Ishikawa (cell line): ENCODE results near the gene VPS16.

Source experiments
- CEBPB ChIP-seq: IDR thresholded peaks from 2 replicates; pipeline ENCODE4 v1.6.1; 2012
- CREB1 ChIP-seq: IDR thresholded peaks from 2 replicates; pipeline ENCODE4 v1.6.1; 2012; ENCODE audit warnings: low read depth
- EGR1 ChIP-seq: IDR thresholded peaks from 2 replicates; pipeline ENCODE4 v1.6.1; 2012
- EP300 ChIP-seq: IDR thresholded peaks from 2 replicates; pipeline ENCODE4 v1.6.1; 2012; ENCODE audit warnings: borderline replicate concordance
- FOXM1 ChIP-seq: IDR thresholded peaks from 2 replicates; pipeline ENCODE4 v1.6.1; 2012; ENCODE audit warnings: low read depth, borderline replicate concordance
- MAX ChIP-seq: IDR thresholded peaks from 2 replicates; pipeline ENCODE4 v1.6.1; 2012
- NFIC ChIP-seq: IDR thresholded peaks from 2 replicates; pipeline ENCODE4 v1.6.1; 2012
- RAD21 ChIP-seq: IDR thresholded peaks from 2 replicates; pipeline ENCODE4 v1.6.1; 2012; ENCODE audit warnings: low read depth
- REST ChIP-seq: IDR thresholded peaks from 2 replicates; pipeline ENCODE4 v1.6.1; 2012; ENCODE audit warnings: low read depth, mild to moderate bottlenecking
- TAF1 ChIP-seq: IDR thresholded peaks from 2 replicates; pipeline ENCODE4 v1.6.1; 2012; ENCODE audit warnings: low read depth, mild to moderate bottlenecking
- TCF12 ChIP-seq: IDR thresholded peaks from 2 replicates; pipeline ENCODE4 v1.6.1; 2012; ENCODE audit warnings: low read depth
- TEAD4 ChIP-seq: IDR thresholded peaks from 2 replicates; pipeline ENCODE4 v1.6.1; 2012
- USF1 ChIP-seq: IDR thresholded peaks from 2 replicates; pipeline ENCODE4 v1.6.1; 2012
- YY1 ChIP-seq: IDR thresholded peaks from 2 replicates; pipeline ENCODE4 v1.6.1; 2012; ENCODE audit warnings: low read depth
- ZBTB7A ChIP-seq: IDR thresholded peaks from 2 replicates; pipeline ENCODE4 v1.6.1; 2012; ENCODE audit warnings: low read depth

VPS16 gene

DNA sequence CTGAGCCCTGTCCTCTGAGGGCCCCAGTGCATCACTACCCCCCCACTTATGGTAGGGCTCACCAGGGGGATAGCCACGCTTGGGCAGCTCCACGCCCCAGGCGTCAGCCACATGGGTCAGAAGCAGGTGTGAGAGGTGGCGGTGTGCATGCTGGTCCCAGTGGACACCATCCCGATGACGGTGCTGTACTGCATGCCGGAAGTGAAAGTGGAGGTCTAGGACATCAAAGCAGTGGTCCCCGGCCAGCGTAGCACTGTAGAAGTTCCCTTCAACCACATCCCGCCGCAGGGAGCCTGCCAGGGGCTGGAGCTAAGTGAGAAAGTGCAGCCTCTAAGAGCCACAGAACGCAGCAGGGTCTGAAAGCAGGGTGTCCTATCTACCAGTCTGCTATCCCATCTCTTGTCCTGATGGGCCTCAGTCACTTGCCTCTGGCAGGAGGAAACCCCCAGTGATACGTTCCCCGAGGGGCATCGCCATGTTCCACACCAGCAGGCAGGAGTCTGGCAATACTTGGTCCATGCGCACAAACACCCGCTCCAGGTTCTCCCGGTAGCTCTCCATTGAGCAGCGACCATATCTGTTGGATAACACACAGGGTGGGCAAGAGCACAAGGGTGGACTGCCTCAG is 2.3 kb upstream of the VPS16 start:
- TF ChIP-seq CREB1 (no peak), CEBPB (no peak), FOXM1 (no peak), TCF12 (no peak), EGR1 (no peak), TEAD4 (no peak), USF1 (no peak), ZBTB7A (no peak), MAX (no peak), REST (no peak), NFIC (no peak), RAD21 (no peak), YY1 (no peak)

DNA sequence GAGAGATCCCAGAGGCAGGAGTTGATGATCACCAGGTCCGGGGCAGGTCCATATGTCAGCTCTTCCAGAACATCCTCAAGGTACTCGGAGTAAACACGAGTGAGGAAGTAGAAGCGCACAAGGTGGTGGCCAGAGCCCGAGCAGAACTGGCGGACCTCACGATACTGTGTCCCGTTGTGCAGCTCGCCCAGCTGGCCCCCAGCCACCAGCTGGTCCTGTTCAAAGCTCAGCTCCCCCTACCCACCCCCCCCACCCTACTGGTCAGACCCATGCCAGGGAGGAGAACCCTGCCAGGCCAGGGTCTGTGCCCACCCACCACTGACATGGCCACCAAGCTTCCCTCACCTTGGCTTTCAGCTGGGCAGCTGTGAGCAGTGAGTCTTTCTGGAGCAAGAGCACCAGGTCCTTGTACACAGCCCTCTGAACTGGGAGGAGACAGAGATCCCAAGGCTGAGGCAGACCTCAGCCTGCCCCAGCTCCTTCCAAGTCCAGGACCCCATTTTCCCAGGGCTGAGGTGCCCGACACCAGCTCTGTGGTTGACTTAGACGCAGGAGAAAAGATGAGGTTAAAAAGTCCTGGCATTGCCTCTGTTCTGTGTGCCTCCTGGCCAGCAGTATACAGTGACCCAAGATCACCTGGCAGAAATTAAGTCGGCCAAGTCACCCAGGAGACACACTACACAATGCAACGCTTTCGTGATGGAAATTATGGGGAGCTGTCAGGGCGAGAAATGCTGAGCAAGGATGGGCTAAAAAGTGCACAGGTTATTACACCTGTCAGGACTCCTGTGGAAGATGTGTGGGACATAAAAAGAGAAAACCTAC is 1.5 kb upstream of the VPS16 start:
- TF ChIP-seq REST (no peak), CREB1 (no peak), EP300 (no peak), RAD21 (no peak), NFIC (no peak), TEAD4 (no peak), EGR1 (no peak), FOXM1 (no peak), USF1 (no peak), CEBPB (no peak), TAF1 (no peak)

DNA sequence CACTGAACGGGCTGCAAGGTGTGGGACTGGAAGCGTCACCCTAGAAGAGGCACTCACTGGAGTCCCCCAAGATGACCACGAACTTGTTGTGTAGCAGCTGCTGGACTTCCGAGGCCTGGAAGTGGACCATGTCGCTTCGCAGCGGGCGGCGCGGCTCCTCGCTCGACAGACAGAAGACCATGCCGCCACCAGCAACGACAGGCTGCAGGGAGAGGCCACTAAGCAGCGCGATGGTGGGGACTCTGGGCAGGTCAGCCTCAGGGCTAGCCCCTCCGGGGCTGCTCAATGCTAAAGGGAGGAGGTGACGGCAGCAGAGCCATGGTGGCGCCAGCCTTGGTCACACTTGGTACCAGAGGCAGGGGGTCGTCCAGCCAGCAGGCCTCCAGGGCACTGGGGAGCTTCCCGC is 810 bp upstream of the VPS16 start:
- TF ChIP-seq FOXM1 (no peak), TCF12 (no peak), MAX (no peak), CREB1 (no peak), CEBPB (no peak), EGR1 (no peak), REST (no peak), NFIC (no peak), TAF1 (no peak), TEAD4 (no peak), USF1 (no peak), ZBTB7A (no peak), YY1 (no peak)
